ENCODE results near the gene DISP2.
A peak's percentile ranks its signal among the peaks of the same experiment; 100 is the strongest.

DNA sequence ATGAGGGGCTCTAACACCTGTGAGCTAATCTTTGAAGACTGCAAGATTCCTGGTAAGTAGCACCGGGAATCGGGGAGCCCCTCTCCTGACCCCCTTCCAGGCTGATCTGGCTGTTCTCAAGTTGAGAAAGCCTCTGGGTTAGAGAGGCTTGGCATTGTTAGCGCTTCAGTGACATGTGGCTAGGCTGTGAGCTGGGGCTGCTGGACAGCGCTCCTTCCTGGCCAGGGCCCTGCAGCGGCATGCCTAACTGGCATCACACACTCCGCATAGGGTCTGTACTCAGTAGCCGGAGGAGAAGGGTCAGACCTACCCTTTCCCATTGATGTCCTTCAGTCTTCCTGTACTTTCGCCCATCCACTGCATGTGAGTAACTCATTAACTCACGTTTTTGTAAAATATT is 55.0 kb downstream of the DISP2 start:
- no peak for TF ChIP-seq POLR2AphosphoS5 (IDR thresholded peaks at IDR 0.05; ENCODE audit: low read depth, low read length)
- TF ChIP-seq, protein P1, sequence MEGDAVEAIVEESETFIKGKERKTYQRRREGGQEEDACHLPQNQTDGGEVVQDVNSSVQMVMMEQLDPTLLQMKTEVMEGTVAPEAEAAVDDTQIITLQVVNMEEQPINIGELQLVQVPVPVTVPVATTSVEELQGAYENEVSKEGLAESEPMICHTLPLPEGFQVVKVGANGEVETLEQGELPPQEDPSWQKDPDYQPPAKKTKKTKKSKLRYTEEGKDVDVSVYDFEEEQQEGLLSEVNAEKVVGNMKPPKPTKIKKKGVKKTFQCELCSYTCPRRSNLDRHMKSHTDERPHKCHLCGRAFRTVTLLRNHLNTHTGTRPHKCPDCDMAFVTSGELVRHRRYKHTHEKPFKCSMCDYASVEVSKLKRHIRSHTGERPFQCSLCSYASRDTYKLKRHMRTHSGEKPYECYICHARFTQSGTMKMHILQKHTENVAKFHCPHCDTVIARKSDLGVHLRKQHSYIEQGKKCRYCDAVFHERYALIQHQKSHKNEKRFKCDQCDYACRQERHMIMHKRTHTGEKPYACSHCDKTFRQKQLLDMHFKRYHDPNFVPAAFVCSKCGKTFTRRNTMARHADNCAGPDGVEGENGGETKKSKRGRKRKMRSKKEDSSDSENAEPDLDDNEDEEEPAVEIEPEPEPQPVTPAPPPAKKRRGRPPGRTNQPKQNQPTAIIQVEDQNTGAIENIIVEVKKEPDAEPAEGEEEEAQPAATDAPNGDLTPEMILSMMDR (IDR thresholded peaks at IDR 0.05): no peak
- TF ChIP-seq, protein P2, sequence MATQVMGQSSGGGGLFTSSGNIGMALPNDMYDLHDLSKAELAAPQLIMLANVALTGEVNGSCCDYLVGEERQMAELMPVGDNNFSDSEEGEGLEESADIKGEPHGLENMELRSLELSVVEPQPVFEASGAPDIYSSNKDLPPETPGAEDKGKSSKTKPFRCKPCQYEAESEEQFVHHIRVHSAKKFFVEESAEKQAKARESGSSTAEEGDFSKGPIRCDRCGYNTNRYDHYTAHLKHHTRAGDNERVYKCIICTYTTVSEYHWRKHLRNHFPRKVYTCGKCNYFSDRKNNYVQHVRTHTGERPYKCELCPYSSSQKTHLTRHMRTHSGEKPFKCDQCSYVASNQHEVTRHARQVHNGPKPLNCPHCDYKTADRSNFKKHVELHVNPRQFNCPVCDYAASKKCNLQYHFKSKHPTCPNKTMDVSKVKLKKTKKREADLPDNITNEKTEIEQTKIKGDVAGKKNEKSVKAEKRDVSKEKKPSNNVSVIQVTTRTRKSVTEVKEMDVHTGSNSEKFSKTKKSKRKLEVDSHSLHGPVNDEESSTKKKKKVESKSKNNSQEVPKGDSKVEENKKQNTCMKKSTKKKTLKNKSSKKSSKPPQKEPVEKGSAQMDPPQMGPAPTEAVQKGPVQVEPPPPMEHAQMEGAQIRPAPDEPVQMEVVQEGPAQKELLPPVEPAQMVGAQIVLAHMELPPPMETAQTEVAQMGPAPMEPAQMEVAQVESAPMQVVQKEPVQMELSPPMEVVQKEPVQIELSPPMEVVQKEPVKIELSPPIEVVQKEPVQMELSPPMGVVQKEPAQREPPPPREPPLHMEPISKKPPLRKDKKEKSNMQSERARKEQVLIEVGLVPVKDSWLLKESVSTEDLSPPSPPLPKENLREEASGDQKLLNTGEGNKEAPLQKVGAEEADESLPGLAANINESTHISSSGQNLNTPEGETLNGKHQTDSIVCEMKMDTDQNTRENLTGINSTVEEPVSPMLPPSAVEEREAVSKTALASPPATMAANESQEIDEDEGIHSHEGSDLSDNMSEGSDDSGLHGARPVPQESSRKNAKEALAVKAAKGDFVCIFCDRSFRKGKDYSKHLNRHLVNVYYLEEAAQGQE (IDR thresholded peaks at IDR 0.05; ENCODE audit: insufficient read depth in 1 of 2, low read depth in 2 of 2, low read length in 1 of 2): peak; percentile 54 to 71; a peak in 2 of 4 replicates
- no peak for TF ChIP-seq SIN3A (IDR thresholded peaks at IDR 0.05; ENCODE audit: borderline replicate concordance, insufficient read depth, low read depth, low read length)

Measured in Panc1 (cell line).